HepG2 (cell line): ENCODE results near the gene SPHK1. TPM values are rescaled to one million over a fixed set of nuclear protein-coding genes. Genes with fewer than 3 reads are reported as not detected.
A peak's percentile ranks its signal among the peaks of the same experiment; 100 is the strongest.

Source experiments
- ATAC-seq: fragments of 200-7000 bp; cut with Tn5 transposase; 3 replicates; pipeline ENCODE4 v1.9.1; 2020; ENCODE audit warnings: mild to moderate bottlenecking, moderate library complexity
- Bru-seq: library from RNA; stranded (reverse); fragments of 400-500 nt; gene quantifications from one replicate; lab custom pipeline; 2021; lab: Mats Ljungman, UMichigan
- BruChase-seq, 2 experiments: library from RNA; stranded (reverse); fragments of 400-500 nt; gene quantifications; one replicate each; lab custom pipeline; 2021; lab: Mats Ljungman, UMichigan
- BruUV-seq: library from RNA; stranded (reverse); fragments of 400-500 nt; replicated peaks from 2 replicates; lab custom pipeline; 2021; lab: Mats Ljungman, UMichigan
- CTCF ChIA-PET: fragments of 300-600 bp; formaldehyde crosslinking; extraction: SDS; loops from one replicate; lab custom pipeline; 2021; ENCODE audit warnings: low total read pairs, inconsistent platforms, low intra/inter-chr PET ratio; lab: Yijun Ruan, JAX
- POLR2A ChIA-PET: fragments of 350-600 bp; sonication (Branson Sonifier 250); formaldehyde crosslinking; loops from one replicate; lab custom pipeline; 2020; ENCODE audit warnings: antibody characterized with exemption, inconsistent platforms; lab: Yijun Ruan, JAX
- DNase-seq: peaks from one replicate; pipeline ENCODE4 v3.0.0-alpha.2; 2015; ENCODE audit warnings: low spot score
- FAIRE-seq: peaks from 3 replicates; lab custom pipeline; 2011; peaks lifted over from hg19 to GRCh38; lab: Jason Lieb, UNC
- H2AFZ ChIP-seq: one replicate; pipeline ENCODE4 v1.6.1; 2011; ENCODE audit warnings: low read length, inconsistent platforms
- H3K27ac ChIP-seq: fragments of 300-600 bp; 3 replicates; pipeline ENCODE4 v1.8.0; 2011; ENCODE audit warnings: mixed run types, mild to moderate bottlenecking, mixed read lengths, low read length, inconsistent platforms; ENCODE audit not compliant: insufficient read depth; ENCODE audit errors: extremely low read length
- H3K27me3 ChIP-seq, 2 experiments: fragments of 200-600 bp in 1 of 2; 2 replicates in 1 of 2; 3 replicates in 1 of 2; pipeline versions ENCODE4 v1.6.0 to v1.8.0; 2011; ENCODE audit warnings: low read length in 2 of 2, mild to moderate bottlenecking in 2 of 2, moderate library complexity in 2 of 2, inconsistent platforms in 1 of 2; ENCODE audit not compliant: insufficient read depth in 2 of 2, control insufficient read depth in 1 of 2
- H3K36me3 ChIP-seq, 2 experiments: fragments of 200-600 bp in 1 of 2; replicated peaks in 1 of 2; 2 replicates in 1 of 2; 3 replicates in 1 of 2; pipeline versions ENCODE4 v1.5.1 to v1.8.0; 2011; ENCODE audit warnings: low read length in 2 of 2, inconsistent platforms in 1 of 2; ENCODE audit not compliant: insufficient read depth in 2 of 2, control insufficient read depth in 1 of 2
- H3K4me1 ChIP-seq: 2 replicates; pipeline ENCODE4 v1.5.1; 2012; ENCODE audit warnings: low read length, inconsistent platforms; ENCODE audit not compliant: insufficient read depth
- H3K4me2 ChIP-seq: 2 replicates; pipeline ENCODE4 v1.6.0; 2011; ENCODE audit warnings: low read depth, low read length, inconsistent platforms
- H3K4me3 ChIP-seq, 3 experiments: fragments of 200-600 bp in 1 of 3; sonication (generic), shearing (Covaris generic) in 1 of 3; replicated peaks in 1 of 3; 2 replicates each; pipeline ENCODE4 v1.5.1; 2011 to 2016; ENCODE audit warnings: low read length in 3 of 3, inconsistent platforms in 2 of 3, low read depth in 2 of 3, mild to moderate bottlenecking in 2 of 3, control low read depth in 1 of 3, mixed read lengths in 1 of 3; ENCODE audit not compliant: insufficient read depth in 1 of 3
- H3K79me2 ChIP-seq: one replicate; pipeline ENCODE4 v1.6.1; 2011; ENCODE audit warnings: low read length, inconsistent platforms; ENCODE audit not compliant: insufficient read depth
- H3K9ac ChIP-seq: 2 replicates; pipeline ENCODE4 v1.6.0; 2011; ENCODE audit warnings: mild to moderate bottlenecking, low read depth, low read length, inconsistent platforms; ENCODE audit not compliant: insufficient read depth
- H3K9me3 ChIP-seq: 2 replicates; pipeline ENCODE4 v1.5.1; 2012; ENCODE audit warnings: mild to moderate bottlenecking, low read length
- H4K20me1 ChIP-seq: 2 replicates; pipeline ENCODE4 v1.6.0; 2011; ENCODE audit warnings: inconsistent platforms, mild to moderate bottlenecking, low read length, moderate library complexity; ENCODE audit not compliant: insufficient read depth
- CBFB ChIP-seq: sonication (generic); formaldehyde crosslinking; IDR thresholded peaks from 2 replicates; pipeline ENCODE4 v1.4.0; 2020; ENCODE audit warnings: missing genetic modification reagents
- DR1 ChIP-seq: sonication (generic); formaldehyde crosslinking; IDR thresholded peaks from 2 replicates; pipeline ENCODE4 v1.8.0; 2021; ENCODE audit warnings: mild to moderate bottlenecking, missing genetic modification reagents, inconsistent platforms
- GPBP1L1 ChIP-seq: sonication (generic); formaldehyde crosslinking; IDR thresholded peaks from 2 replicates; pipeline ENCODE4 v1.5.0; 2020; ENCODE audit warnings: mild to moderate bottlenecking, missing genetic modification reagents
- HINFP ChIP-seq: sonication (generic); formaldehyde crosslinking; IDR thresholded peaks from 2 replicates; pipeline ENCODE4 v1.4.0; 2020; ENCODE audit warnings: low read depth, mild to moderate bottlenecking, missing genetic modification reagents
- RAD21 ChIP-seq: fragments of 450-650 bp; formaldehyde crosslinking; IDR thresholded peaks from 2 replicates; pipeline ENCODE4 v1.5.0; 2020; ENCODE audit warnings: mild to moderate bottlenecking
- ZHX1 ChIP-seq: sonication (generic); formaldehyde crosslinking; IDR thresholded peaks from 2 replicates; pipeline ENCODE4 v1.8.1; 2022; ENCODE audit warnings: low read depth, mild to moderate bottlenecking, missing genetic modification reagents
- ZNF331 ChIP-seq: sonication (generic); formaldehyde crosslinking; IDR thresholded peaks from 2 replicates; pipeline ENCODE4 v1.4.0; 2020; ENCODE audit warnings: missing genetic modification reagents
- ZNF530 ChIP-seq: sonication (generic); formaldehyde crosslinking; IDR thresholded peaks from 2 replicates; pipeline ENCODE4 v1.5.0; 2020; ENCODE audit warnings: low read depth, mild to moderate bottlenecking, missing genetic modification reagents
- ZNF746 ChIP-seq: sonication (generic); formaldehyde crosslinking; IDR thresholded peaks from 2 replicates; pipeline ENCODE4 v1.8.0; 2022; ENCODE audit warnings: mild to moderate bottlenecking, missing genetic modification reagents
- WGBS: methylation state at CpG from one replicate; pipeline ENCODE4 v1.1.6; 2017; ENCODE audit warnings: low lambda C conversion rate; 5-methylcytosine and 5-hydroxymethylcytosine counted together
- in situ Hi-C: cut with HindIII; loops from 2 replicates; pipeline ENCODE4 v1.10.0; 2017; ENCODE audit warnings: low pct_unique_long_range_greater_than_20kb; ENCODE audit not compliant: extremely low pct_ligation_motif_present
- intact Hi-C: fragments of 100-400 bp; cut with micrococcal nuclease; formaldehyde crosslinking; loops from one replicate; pipeline ENCODE4 v1.10.0; 2022; ENCODE audit not compliant: unreplicated experiment
- long read RNA-seq, 2 experiments: library from RNA in 1 of 2; library from polyadenylated mRNA in 1 of 2; stranded (forward) in 1 of 2; unstranded in 1 of 2; transcript quantifications; one replicate each; pipeline ENCODE4 v2.0.0, GENCODE V29; 2019 to 2022
- polyA minus RNA-seq, 3 experiments: library from RNA; depleted of rRNA, polyadenylated mRNA; stranded (reverse); fragments of >200 nt; gene quantifications; 2 replicates each; pipeline ENCODE4 v1.2.3, GENCODE V29; 2011; ENCODE audit warnings: low replicate concordance in 1 of 3
- polyA plus RNA-seq, 8 experiments: library from polyadenylated mRNA; depleted of rRNA in 3 of 8; stranded (reverse) in 7 of 8; unstranded in 1 of 8; fragments of >200 nt; fragmentation: Illumina TruSeq in 4 of 8; extraction: Trizol in 4 of 8; gene quantifications; 2 replicates each; pipeline versions ENCODE4 v1.2.1 to v1.2.3, GENCODE V29; 2011 to 2016; ENCODE audit warnings: low read depth in 4 of 8, missing spikeins in 1 of 8, mixed read lengths in 1 of 8; ENCODE audit not compliant: insufficient read depth in 1 of 8
- total RNA-seq, 5 experiments: library from RNA; depleted of rRNA; stranded (reverse); fragments of >200 nt; fragmentation: Illumina TruSeq; extraction: Trizol; gene quantifications; 2 replicates each; pipeline ENCODE4 v1.2.3, GENCODE V29; 2016; ENCODE audit warnings: low read depth in 1 of 5

SPHK1 gene
- total RNA-seq (2016; rRNA removed; fragmentation: Illumina TruSeq; extraction: Trizol), result 111 and 160 TPM in 2 replicates
- 48.7 and 63.1 TPM in 2 replicates for total RNA-seq (2016; cell fraction: cytosol; rRNA removed; fragmentation: Illumina TruSeq; extraction: Trizol; ENCODE audit: low read depth)
- total RNA-seq (2016; cell fraction: insoluble cytoplasmic fraction; rRNA removed; fragmentation: Illumina TruSeq; extraction: Trizol), result 101 and 161 TPM in 2 replicates
- total RNA-seq (2016; cell fraction: membrane; rRNA removed; fragmentation: Illumina TruSeq; extraction: Trizol), result 105 and 128 TPM in 2 replicates
- total RNA-seq (2016; cell fraction: nucleus; rRNA removed; fragmentation: Illumina TruSeq; extraction: Trizol), result 124 and 150 TPM in 2 replicates
- 129 and 137 TPM in 2 replicates for polyA plus RNA-seq (2011; rRNA removed)
- 113 and 185 TPM in 2 replicates for polyA plus RNA-seq (2011; cell fraction: cytosol; rRNA removed)
- 814 and 941 TPM in 2 replicates for polyA plus RNA-seq (2011; cell fraction: nucleus; rRNA removed)
- 59.0 and 123 TPM in 2 replicates for polyA plus RNA-seq (2012)
- polyA plus RNA-seq (2016; cell fraction: cytosol; fragmentation: Illumina TruSeq; extraction: Trizol; ENCODE audit: low read depth), result 41.1 and 53.2 TPM in 2 replicates
- 89.1 and 103 TPM in 2 replicates for polyA plus RNA-seq (2016; cell fraction: insoluble cytoplasmic fraction; fragmentation: Illumina TruSeq; extraction: Trizol; ENCODE audit: low read depth)
- 74.4 and 85.2 TPM in 2 replicates for polyA plus RNA-seq (2016; cell fraction: membrane; fragmentation: Illumina TruSeq; extraction: Trizol; ENCODE audit: low read depth)
- polyA plus RNA-seq (2016; cell fraction: nucleus; fragmentation: Illumina TruSeq; extraction: Trizol; ENCODE audit: insufficient read depth, low read depth), result 289 and 305 TPM in 2 replicates
- 11.2 and 115 TPM in 2 replicates for polyA minus RNA-seq (2011; rRNA and poly(A)+ RNA removed; ENCODE audit: low replicate concordance)
- 29.9 and 32.1 TPM in 2 replicates for polyA minus RNA-seq (2011; cell fraction: cytosol; rRNA and poly(A)+ RNA removed)
- 63.9 and 90.6 TPM in 2 replicates for polyA minus RNA-seq (2011; cell fraction: nucleus; rRNA and poly(A)+ RNA removed)
- percentile 91 among the genes with signal in this experiment for Bru-seq, nascent RNA
- percentile 95 among the genes with signal in this experiment for BruChase-seq, experiment 1, labeled RNA remaining after a 6-hour chase
- BruChase-seq, experiment 2, labeled RNA remaining after a 2-hour chase, result percentile 92 among the genes with signal in this experiment
- long read RNA-seq, experiment 1, transcript SPHK1-210 (6 exons, 1,821 nt), result major isoform, 141 of 365 reads
- long read RNA-seq, experiment 1, transcript SPHK1-202 (5 exons, 1,779 nt), result minor isoform, 9 of 365 reads
- long read RNA-seq, experiment 1, transcript SPHK1-201 (6 exons, 2,138 nt), result minor isoform, 36 of 365 reads
- long read RNA-seq, experiment 1, partial matches to known transcripts, result 48 of 365 reads
- long read RNA-seq, experiment 1, other reads (novel, unspliced or antisense), result 127 of 365 reads
- long read RNA-seq, experiment 2, transcript SPHK1-201 (6 exons, 2,138 nt), result minor isoform, 114 of 650 reads
- long read RNA-seq, experiment 2, transcript SPHK1-202 (5 exons, 1,779 nt), result minor isoform, 29 of 650 reads
- long read RNA-seq, experiment 2, transcript SPHK1-210 (6 exons, 1,821 nt), result major isoform, 187 of 650 reads
- long read RNA-seq, experiment 2, partial matches to known transcripts, result 48 of 650 reads
- long read RNA-seq, experiment 2, other reads (novel, unspliced or antisense), result 270 of 650 reads

- peaks cover 55% of the 10 kb centered on the region for H3K4me1 ChIP-seq
- no peaks in the 10 kb centered on the region; a peak in 1 of 5 replicates for H3K27me3 ChIP-seq
- intact Hi-C loops, result loop anchor here (2.0 kb wide), 2 partner anchors 14 to 30 kb away; no protein-coding TSS in a partner anchor
- H3K36me3 ChIP-seq, result peaks cover 16 to 25% of the 10 kb centered on the region in 2 experiments; a peak in 4 of 5 replicates
- under 1% methylated on average over 35 of the region's 118 CpGs for WGBS
- in situ Hi-C loops, result no loop called here
- peak; percentile 56 for FAIRE-seq
- ChIA-PET POLR2A (interaction anchor here (0.6 to 20.9 kb wide), 20 partner anchors 8 to 604 kb away, joined by 3 to 1379 read pairs (median 5); partner anchors contain the start of genes PRPSAP1, QRICH2, UBALD2 and UBE2O), CTCF (interaction anchor here (1.8 to 3.3 kb wide), 3 partner anchors 14 to 19 kb away, joined by 4 to 12 read pairs (median 8); no protein-coding TSS in a partner anchor)
- peaks cover 63% of the 10 kb centered on the region for H3K79me2 ChIP-seq
- H3K4me3 ChIP-seq, result peak within 1 kb of the TSS; percentile 72 to 90 (median 86)
- peak; percentile 74 for DNase-seq
- BruUV-seq, result no TSS peak
- peak within 1 kb of the TSS; percentile 100 for H3K27ac ChIP-seq
- peak; percentile 49 for ATAC-seq
- H3K9me3 ChIP-seq, result no peaks in the 10 kb centered on the region
- H4K20me1 ChIP-seq, result peaks cover 31% of the 10 kb centered on the region; the same call in 1 of the 2 replicates
- H3K4me2 ChIP-seq, result peak within 1 kb of the TSS; percentile 99
- H2AFZ ChIP-seq, result no peak within 1 kb of the TSS
- H3K9ac ChIP-seq, result peak within 1 kb of the TSS; percentile 99
- TF ChIP-seq ZNF530 (CRISPR knock-in tag) (no peak), ZNF331 (no peak), DR1 (CRISPR knock-in tag) (no peak; the same call in 1 of the 2 replicates), CBFB (CRISPR knock-in tag) (0 out of 2 replicates have a peak, but pooled peaks have one; percentile 18), GPBP1L1 (CRISPR knock-in tag) (no peak), HINFP (peak; percentile 66; the same call in 1 of the 2 replicates), ZHX1 (CRISPR knock-in tag) (peak; percentile 41; the same call in 1 of the 2 replicates), RAD21 (CRISPR knock-in tag) (peak; percentile 65; the same call in 1 of the 2 replicates), ZNF746 (CRISPR knock-in tag) (peak; percentile 39; the same call in 1 of the 2 replicates)
Measured at GRCh38 chr17:76384222-76384986, at the start of gene SPHK1. Gene SPHK1, plus strand, starts transcription at chr17:76384609. Its CDS starts 1,036 bp downstream, at chr17:76385645.
